HG03025 (cell line): ENCODE data around the gene ENPP6.

ENCODE experiments used
- ATAC-seq: cut with Tn5 transposase; IDR thresholded peaks from one replicate; pipeline ENCODE4 v1.9.1; 2021; ENCODE audit warnings: mild to moderate bottlenecking, moderate library complexity; ENCODE audit not compliant: unreplicated experiment, low FRiP score

The ENPP6 gene

GRCh38 chr4:184110452-184111224, 107.0 kb downstream of the ENPP6 start:
- no peak for ATAC-seq

GRCh38 chr4:184108006-184108501, 109.6 kb downstream of the ENPP6 start:
- ATAC-seq: no peak

DNA sequence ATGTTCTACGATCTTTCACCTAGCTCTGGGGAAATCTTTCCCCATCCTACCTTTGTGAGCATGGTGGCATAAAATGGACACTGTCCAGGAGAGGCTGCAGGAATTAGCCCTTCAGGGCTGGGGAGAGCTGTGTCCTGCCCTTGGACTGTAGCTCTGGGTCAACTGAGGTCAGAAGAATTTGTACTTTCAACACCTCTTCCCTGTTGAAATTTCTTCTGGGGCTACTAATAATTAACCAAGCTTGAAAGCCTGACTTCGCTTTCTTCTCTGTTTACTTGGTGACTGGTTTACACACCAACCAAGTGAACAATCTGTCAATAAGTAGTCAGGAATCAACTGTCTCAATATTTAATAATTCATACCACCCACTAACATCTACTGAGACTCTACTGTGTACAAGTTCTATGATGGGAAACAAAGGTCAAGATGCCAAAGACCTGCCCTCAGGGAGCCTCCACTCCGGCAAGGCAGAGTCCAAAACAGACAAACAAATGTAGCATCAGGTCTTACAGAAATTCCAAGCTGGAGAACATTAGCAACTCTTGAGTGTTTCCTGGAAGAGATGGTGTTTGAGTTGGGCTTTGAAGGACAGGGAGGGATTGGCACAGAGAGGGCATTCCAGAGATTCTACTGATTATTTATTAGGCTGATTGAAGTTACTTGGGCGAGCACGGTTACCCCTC, 113.1 kb downstream of the ENPP6 start:
- no peak for ATAC-seq

- ATAC-seq: no peak
These were observed 114.0 kb downstream of the ENPP6 start for GRCh38 chr4:184103527-184104264.

- no peak for ATAC-seq
These were observed 114.7 kb downstream of the ENPP6 start for GRCh38 chr4:184102927-184103326.

DNA sequence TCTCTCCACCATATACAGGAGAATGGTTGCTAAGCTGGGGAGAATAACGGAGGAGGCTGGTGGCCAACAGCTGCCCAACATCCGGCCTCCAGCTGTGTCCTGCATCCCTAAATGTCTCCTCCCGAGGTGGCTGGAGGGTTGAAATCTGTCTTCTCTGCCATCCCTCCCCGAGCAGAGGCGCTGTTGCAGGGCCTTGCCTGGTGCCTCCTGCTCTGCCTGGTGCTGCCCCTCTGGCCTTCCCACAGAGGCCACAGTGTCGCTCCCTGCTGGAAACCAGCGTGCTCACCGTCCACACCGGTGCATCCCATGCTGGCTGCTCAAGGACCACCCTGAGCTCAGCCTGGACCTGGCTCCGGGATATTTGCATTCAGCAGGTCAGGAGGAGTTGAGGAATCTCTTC, 115.2 kb downstream of the ENPP6 start:
- ATAC-seq: no peak

DNA sequence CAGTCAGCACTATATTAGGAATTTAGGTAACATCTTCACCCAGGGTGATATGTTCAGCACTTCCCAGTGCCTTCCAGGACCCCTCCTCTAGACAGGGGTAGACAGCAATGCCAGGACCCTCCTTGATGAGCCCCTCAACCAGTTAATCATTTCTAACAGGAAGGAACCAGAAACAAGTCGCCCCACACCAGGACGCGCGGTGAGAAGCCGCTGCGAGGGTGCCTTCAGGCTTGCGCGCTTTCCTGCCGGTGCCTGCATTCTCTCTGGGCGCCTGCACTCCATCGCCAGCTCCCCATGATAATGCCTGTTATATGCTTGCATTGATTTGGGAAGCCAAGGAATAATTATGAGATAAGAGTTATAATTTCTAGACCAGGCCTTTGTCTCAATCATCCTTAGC, 116.0 kb downstream of the ENPP6 start:
- no peak for ATAC-seq

DNA sequence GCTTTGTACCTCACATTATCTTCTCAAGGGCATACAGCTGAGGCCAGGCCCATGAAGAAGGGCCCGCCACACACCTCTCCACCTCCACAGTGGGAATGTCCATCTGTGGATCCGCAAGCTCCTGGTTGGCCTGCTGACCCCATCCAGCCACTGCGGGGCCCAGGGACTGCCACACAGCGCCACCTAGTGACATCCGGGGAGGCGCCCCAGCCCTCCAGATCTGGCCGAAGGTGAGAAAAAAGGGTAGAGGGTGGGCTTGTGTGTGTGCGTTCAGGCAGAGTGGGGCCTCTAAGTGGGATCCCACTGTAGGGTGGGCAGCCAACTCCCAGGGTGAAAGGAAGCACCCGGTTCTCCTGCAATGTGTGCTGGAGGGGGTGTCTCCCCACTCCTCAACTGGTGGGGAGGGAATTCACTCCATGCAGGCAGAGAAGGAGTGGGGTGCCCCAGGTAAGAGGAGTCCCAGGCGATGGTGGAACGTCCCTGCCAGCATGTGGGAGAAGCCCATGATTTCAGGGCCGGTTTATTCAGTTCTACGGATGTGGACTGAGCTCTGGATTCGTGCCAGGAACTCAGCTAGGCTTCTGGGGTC, 117.3 kb downstream of the ENPP6 start:
- ATAC-seq: no peak

GRCh38 chr4:184099535-184099966, 118.1 kb downstream of the ENPP6 start:
- no peak for ATAC-seq

DNA sequence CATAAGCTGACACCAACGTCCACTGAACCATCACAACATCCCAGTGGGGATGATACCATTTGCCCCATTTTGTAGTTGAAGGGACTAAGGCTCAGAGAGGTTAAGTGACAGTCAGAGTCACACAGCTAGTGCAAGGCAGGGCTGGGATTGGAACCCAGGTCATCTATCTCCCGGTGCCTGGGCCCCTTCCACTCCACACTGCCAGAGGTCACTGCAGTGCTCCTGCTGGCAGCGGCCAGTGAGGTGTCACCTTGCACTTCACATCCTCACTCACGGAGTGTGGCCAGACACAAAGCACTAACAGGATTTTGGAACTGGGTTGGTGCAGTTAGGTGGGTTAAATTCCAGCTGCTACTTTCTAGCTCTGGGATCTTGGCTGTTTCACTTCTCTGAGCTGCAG, 118.7 kb downstream of the ENPP6 start:
- no peak for ATAC-seq

DNA sequence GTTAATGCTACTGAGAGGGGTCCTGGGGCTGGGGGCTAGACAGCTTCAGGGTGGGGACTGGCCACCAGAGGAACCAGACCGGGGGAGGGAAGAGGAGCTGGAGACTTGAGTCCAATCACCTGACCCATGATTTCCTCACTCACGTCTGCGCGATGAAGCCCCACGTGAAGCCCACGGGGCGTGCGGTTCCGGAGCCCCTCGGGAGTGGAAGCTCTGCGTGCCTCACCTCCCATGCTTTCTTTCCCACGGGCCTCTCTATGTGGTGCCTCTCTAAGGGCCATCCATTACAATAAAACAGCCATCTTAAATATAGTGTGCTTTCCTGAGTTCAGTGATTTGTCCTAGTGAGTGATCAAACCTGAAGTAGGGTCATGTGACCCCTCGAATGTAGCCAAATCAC, 119.9 kb downstream of the ENPP6 start:
- ATAC-seq: no peak

- ATAC-seq: peak; percentile 53
These were observed 120.5 kb downstream of the ENPP6 start for GRCh38 chr4:184097241-184097605.

GRCh38 chr4:184096561-184097240, 121.0 kb downstream of the ENPP6 start:
- no peak for ATAC-seq

DNA sequence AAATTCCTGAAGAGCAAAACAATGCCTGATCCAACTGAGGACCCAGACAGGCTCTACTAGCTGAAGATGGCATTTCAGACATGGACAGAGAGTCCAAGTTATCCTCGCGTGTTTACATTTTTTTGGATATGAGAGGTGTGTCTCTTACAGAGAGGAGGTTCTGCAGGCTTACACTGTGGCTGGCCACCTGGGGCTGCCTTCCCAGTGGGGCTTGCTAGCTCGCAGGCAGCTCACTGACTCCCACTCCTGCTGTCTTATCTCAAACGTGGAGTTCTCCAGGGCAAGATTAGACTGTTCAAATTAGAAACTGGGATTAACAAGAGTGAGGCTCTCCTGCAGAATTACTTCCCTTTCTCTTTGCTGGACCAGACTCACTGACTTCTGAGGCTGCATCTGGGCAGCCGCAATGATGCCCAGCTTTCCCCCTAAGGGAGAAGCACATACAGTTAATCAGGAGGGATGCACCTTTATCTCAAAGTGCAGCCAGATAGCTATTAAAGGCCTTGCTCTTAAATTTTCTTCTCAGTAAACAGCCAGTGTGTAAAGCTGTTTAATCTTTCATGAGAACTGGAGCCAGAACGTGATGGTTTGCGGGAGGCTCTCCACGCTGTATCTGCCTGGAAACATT, 123.0 kb downstream of the ENPP6 start:
- ATAC-seq: no peak

- no peak for ATAC-seq
These were observed 125.7 kb downstream of the ENPP6 start for GRCh38 chr4:184091986-184092385.

GRCh38 chr4:184090571-184090970, 127.1 kb downstream of the ENPP6 start:
- no peak for ATAC-seq

- ATAC-seq: no peak
These were observed 137.0 kb downstream of the ENPP6 start for GRCh38 chr4:184080674-184081073.

GRCh38 chr4:184074677-184075388, 142.8 kb downstream of the ENPP6 start:
- no peak for ATAC-seq

DNA sequence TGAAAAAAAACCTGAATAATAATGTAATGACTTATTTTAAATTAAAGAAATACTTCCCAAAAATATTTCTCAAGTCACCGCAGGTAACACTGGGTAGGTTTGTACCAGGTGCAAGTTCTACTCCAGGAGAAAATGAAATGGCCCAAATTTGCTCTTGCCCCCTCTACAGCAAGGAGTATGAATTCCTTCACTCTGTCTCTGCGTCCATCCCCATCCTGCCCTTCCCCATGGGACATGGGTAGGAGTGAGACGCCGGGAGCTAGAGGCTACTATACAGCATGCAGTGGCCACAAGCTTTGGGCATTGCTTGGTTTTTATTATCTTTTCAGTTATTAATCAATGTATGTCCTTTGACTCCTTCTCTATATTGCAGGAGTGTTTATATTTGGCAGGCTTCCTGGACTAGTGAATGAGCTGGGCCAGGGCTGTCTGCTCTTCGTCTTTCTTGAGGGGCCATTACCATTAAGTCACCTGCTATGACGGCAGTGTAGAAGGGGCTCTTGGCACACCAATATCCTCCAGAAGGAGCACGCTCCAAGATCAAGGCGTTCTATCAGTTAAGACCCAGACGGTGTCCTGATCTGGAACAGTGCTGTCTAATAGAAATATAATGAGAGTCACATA, 149.6 kb downstream of the ENPP6 start:
- no peak for ATAC-seq
